GM19043 (cell line): ENCODE results near the gene NEUROG1.

Source experiments
- ATAC-seq: cut with Tn5 transposase; IDR thresholded peaks from one replicate; pipeline ENCODE4 v1.9.1; 2021; ENCODE audit warnings: low read depth; ENCODE audit not compliant: unreplicated experiment

Gene NEUROG1, protein sequence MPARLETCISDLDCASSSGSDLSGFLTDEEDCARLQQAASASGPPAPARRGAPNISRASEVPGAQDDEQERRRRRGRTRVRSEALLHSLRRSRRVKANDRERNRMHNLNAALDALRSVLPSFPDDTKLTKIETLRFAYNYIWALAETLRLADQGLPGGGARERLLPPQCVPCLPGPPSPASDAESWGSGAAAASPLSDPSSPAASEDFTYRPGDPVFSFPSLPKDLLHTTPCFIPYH

DNA sequence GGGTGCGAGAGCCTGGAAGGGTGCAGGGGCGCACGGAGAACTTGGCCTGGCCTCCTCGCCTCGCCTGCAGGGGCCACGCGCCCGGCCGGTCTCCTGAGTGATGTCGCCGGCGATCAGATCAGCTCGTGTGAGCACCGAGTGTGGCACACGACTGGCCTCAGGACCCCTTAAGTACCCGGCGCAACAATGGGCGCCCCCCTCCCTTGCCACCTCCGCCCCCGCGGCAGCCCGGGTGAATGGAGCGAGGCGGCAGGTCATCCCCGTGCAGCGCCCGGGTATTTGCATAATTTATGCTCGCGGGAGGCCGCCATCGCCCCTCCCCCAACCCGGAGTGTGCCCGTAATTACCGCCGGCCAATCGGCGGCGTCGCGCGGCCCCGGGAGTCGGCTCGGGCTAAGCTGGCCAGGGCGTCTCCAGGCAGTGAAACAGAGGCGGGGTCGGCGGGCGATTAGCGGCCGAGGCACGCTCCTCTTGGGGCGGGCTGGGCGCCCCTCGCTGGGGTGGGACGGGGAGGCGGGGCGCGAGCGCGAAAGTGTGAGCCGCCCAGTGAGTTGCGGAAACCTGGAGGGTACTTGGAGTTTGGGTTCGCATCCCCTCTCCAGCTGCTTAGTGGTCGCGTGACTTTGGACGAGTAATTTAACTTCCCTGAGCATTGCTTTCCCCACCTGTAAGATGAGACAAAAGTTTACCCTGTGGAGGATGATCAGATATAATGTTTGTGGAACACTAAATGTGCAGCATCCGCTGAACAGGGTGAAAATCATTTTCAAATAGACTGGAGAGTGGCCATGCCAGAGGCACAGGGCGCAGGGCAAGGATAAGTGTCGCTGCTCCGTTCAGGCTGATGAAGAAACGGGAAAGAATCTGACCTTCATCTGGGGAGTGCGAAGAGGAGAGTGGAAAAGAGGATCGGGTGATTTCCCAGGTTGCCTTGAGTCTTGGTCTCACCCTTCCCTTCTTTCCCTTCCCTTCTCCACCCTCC lies at the start of gene NEUROG1:
TSS of gene NEUROG1 (minus strand) at position 145 of the 982 bp plus-strand sequence. CDS start 274 bp downstream, outside the sequence.
- no peak for ATAC-seq

DNA sequence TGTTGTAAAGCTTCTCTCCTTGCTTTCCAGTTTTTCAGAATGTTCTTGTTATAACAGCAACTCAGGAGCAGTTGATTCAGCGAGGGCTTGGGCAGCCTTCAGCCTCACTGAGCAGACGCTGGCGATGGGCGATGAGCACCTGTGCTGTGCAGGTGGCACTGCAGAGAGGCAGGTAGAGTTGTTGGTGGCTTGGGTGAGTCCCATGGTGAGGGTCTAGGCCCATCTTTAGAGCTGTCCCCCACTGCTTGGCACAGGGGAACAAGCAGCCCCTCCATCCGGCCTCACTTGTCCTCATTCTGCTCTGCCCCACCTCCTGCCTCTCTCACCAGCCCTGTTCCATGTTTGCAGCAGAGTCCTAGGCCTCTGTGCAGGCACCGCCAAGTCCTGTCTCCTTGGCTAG lies 49.2 kb upstream of the NEUROG1 start:
- ATAC-seq = no peak

- ATAC-seq = no peak
These were observed 48.5 kb upstream of the NEUROG1 start for GRCh38 chr5:135584276-135584675.

- no peak for ATAC-seq
These were observed 46.5 kb upstream of the NEUROG1 start for GRCh38 chr5:135582099-135582781.

DNA sequence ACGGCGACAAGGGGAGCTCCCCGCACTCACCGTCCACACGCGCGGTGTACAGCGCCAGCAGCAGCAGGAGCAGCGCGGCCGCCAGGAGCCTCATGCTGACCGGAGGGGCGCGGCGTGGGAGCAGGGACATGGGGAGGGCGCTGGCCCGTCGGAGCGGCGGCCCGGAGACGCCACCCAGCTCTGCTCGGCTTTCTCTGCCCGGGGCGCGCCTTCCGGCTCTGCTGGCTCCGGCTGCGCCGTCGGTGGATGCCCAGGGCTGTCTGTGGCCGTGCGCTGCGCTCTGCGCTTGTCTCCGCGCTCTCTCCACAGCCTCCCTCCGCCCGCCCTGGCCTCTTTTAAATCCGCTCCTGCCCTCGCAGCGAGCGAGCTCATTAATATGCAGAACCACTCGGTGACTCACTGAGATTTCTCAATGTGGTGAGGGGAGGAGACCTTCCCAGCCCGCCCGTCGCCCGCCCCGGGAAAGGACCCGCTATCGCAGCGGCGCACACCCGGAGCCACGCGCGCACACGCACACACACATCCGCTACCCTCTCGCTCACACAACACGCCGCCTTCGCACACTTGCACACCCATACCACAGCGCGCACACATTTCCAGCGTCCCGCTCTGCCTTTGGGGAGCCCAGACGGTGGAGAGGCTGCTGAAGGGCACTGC lies 43.0 kb upstream of the NEUROG1 start, which contains the start of gene CXCL14:
TSS of gene CXCL14 (minus strand) at position 307 of the 657 bp plus-strand sequence. CDS start at position 94, 213 bp downstream.
- ATAC-seq = no peak

- ATAC-seq = no peak
These were observed 42.5 kb upstream of the NEUROG1 start for GRCh38 chr5:135578305-135578684.

DNA sequence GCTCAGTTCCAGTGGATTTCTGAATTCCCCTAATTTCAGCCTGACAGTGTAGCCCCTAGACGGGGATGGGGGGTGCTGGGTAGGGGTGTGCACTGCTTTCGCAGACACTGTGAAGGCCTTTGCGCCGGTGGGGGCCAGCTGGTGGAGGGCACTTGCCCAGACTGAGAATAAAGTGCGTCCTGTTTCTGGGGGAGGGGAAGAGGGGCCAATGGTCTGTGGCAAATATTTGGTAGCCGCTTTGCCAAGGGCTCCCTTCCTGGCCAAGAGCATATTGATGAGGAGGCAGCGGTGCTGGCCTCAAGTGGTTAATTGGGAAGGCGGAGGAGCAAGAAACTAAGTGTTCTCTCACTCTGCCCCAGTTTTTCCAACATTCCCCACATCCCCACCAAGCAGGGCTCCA lies 41.7 kb upstream of the NEUROG1 start:
- no peak for ATAC-seq

- no peak for ATAC-seq
These were observed 40.4 kb upstream of the NEUROG1 start for GRCh38 chr5:135576075-135576599.

DNA sequence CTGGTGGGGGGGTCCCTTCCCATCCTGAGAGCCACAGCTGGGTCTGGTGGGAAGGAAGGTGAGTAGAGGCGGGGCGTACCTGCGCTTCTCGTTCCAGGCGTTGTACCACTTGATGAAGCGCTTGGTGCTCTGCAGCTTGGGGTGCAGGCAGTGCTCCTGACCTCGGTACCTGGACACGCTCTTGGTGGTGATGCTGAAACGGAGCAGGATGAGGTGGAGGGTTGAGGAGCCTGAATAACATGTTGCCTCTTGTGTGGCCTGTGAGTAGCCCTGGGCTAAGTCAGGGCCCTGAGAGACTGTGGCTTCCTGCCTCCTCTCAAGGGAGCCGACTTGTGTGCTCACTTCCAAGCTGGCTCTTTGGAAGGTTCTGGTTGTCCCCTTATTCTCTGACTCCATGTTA lies 38.7 kb upstream of the NEUROG1 start:
- ATAC-seq = no peak

DNA sequence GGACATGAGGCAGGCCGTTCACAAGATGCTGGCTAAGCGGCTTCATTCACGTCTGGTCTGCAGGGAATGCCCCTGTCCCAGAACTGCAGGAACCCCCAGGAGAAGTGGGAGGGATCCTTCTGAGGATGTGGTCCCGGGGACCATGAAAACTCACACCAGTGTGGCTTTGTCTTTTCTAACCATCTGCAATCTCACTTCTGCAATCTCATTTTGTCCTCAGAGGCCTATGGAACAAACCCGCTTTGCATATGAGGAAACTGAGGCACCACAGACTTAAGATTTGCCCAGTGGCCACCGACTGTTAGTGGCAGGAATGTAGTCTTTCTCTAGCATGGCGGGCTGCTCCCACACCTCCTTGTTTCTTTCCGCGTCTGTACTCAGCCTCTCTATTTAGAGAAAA lies 36.1 kb upstream of the NEUROG1 start:
- ATAC-seq = no peak

DNA sequence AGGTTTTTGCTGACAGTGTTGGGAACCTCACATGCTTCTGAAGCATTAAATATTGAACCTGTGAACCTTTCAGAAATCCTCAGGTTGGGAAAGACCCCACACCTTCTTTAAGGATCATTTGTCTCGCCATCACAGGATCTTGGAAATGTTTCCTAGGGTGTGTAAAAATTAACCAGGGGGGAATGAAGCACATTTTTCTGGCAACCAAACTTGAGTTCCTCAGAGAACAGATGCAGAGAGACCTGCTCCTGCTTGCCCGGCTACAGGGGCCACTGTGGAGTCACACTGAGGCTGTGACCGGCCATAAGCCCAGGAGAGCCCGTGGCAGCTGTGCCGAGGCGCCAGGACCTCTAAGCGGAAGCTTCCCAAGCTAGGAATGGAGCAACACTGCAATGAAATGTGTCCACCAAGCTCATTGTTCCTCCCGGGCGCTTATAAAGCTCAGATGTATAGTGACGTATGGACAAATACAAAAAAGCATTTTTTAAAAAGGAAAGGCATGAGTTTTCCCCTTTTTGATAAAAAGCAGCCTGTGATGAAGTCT lies 35.4 kb upstream of the NEUROG1 start:
- ATAC-seq = no peak

DNA sequence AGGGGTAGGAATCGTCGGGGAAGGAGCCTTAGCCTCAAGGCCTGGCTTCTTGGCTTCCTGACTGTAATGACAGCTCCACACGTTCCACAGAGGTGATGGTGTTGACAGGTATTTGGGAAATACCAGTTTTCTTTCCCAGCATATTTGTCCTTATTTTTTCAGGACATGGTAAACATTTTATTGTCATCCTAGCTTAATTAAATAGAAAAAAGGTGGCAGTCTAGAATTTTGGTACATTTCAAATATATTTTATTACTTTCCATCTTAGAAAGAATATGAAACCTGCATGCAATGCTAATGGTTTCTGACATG lies 34.6 kb upstream of the NEUROG1 start:
- ATAC-seq = no peak

DNA sequence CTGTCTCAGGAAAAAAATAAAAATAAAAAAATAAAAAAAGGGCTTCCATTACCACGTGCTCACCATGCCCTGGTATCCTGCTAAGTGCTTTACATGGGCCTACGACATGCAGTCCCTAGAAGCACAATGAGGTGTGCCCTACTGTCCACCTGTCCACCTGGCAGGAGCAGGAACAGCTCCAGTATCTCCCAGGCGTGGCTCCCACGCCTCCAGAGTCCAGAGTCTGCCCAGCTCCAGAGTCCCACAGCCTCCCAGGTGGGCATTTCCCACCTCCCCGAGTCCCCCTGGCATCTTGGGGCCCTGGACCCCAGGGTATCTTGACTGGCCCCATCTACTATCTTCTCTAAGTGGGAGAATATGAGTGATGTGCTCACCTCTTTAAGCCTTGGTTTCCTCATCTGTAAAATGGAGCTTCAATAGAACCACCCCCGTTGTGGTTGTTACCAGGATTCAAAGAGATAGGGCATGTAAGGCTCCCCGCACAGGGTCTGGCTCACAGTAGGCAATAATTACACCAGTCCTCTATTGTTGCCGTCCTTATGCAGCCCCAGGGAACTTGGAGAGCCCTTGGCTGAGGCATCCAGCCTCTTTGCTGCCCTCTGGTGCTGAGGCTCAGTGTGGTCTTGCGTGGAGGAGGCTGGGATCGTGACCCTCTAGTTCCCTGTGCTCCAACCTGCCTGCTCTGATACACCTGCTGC lies 34.1 kb upstream of the NEUROG1 start:
- ATAC-seq = no peak

GRCh38 chr5:135568923-135569360 lies 33.2 kb upstream of the NEUROG1 start:
- ATAC-seq = no peak

GRCh38 chr5:135568246-135568645 lies 32.5 kb upstream of the NEUROG1 start:
- no peak for ATAC-seq

DNA sequence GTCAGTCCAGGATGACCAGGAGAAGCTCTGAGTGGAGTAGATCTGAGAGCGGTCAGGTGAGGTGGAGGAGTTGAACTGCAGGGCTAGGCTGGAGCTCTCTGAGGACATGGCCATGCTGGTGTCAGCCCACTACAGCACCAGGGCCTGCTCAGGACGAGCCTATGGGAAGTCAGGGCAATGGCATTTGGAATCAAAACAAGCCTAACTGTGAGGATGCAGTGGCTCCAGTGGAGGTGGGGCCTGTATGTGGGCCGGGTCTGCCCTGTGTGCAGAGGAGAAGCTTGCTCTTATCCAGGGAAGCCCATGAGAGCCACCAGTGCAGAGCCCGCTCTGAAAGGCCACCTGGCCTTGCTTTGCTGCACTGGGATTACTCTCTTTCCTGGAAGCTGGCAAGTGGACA lies 31.9 kb upstream of the NEUROG1 start:
- ATAC-seq = no peak

DNA sequence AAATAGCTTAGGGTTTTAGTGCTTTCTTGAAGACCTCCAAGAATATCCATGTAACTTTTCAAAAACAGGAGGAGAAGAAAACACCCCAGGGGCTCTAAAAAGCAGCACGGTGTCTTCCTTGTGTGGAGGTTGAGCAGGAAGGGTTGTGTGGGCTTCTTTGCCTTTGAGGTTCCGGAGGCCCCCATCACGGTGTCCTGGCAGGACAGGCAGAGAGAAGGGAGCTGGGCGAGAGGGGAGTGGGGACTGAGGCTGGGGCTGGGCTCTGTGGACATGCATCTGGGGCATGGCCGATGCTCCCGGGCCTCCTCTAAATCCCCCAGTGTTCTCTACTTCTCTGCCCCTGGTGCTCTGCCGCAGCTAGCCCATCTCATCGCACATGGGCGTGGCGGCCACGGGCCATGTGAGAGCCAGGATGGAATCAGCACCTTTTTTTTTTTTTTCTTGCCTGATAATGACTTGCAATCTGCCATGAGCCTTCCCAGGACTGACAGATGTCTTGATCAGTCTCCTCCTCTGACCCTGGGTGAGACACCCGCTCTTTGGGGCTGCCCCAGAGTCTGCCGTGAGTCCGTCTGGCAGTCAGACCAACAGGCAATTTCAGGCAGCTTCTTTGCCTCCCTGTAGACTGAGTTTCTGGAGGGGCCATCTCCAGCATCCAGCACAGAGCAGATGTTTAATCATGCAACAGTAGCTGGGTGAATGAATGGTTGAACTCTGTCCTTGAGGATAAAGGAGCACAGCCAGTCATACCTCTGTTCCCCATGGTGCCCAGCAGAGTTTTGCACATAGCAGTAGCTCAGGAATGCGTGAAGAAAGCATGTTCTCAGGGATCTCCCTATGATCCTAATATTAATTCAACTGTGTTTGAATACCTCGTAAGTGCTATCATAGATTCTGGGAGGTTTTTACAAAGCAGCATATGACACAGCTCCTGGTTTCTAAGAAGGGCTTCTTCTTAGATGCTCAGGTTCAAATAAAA lies 30.9 kb upstream of the NEUROG1 start:
- no peak for ATAC-seq

GRCh38 chr5:135565725-135566421 lies 30.1 kb upstream of the NEUROG1 start:
- no peak for ATAC-seq
